ENCODE results near the gene AJM1.

DNA sequence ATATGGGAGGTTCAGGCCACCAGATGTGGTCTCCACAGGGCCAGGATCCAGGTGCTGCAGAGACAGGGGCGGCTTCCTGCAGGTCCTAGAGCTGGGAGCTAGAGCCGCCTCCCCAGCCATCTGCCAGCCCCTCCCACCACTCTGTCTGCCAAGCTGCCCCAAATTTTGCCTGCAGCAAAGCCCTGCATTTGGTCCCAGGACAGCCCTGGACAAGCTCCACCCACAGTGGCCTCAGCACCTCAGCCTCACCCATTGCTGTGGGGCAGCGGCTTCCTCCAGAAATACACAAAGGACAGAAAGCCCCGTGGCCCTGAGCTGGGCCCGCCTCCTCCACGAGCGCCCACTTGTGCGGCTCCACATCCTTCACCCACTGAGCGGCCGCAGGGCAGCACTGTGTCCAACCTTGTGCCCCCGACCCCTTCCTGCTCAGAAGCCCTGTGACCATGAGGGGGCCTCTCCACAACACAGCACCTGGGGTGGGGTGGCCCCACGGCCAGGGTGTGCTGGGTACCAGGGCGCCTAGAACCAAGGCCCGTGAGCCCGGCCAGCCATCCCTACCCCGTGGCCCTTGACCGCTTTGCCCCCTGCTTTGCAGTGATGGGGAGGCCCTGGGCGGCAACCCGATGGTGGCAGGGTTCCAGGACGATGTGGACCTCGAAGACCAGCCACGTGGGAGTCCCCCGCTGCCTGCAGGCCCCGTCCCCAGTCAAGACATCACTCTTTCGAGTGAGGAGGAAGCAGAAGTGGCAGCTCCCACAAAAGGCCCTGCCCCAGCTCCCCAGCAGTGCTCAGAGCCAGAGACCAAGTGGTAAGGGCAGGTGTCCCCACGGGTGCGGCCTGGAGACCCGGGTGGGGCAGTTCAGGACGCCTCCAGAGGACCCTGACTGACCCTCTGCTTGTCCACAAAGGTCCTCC is 3.7 kb upstream of the AJM1 start:
- TF ChIP-seq CTCF (IDR thresholded peaks at IDR 0.05) (no peak), EZH2phosphoT487 (IDR thresholded peaks at IDR 0.05) (no peak)
